H1 (cell line): ENCODE measurements around the gene KIDINS220. TPM values are rescaled to one million over a fixed set of nuclear protein-coding genes. Genes with fewer than 3 reads are reported as not detected.

Experiments
- CTCF ChIA-PET: fragments of 300-600 bp; sonication (Branson Sonifier 250); formaldehyde crosslinking; loops from one replicate; lab custom pipeline; 2021; ENCODE audit not compliant: partially characterized antibody; lab: Charles Lee
- POLR2A ChIA-PET: fragments of 300-600 bp; sonication (Branson Sonifier 250); formaldehyde crosslinking; loops from one replicate; lab custom pipeline; 2021; ENCODE audit warnings: inconsistent platforms; ENCODE audit not compliant: partially characterized antibody; lab: Charles Lee
- DNase-seq, 2 experiments: peaks; one replicate each; pipeline versions ENCODE4 v3.0.0 to v3.0.0-alpha.2; 2010 to 2022; ENCODE audit warnings: low spot score in 2 of 2, low read depth in 1 of 2, mixed read lengths in 1 of 2
- FAIRE-seq: peaks from 2 replicates; lab custom pipeline; 2011; peaks lifted over from hg19 to GRCh38; lab: Jason Lieb, UNC
- H2AFZ ChIP-seq: 2 replicates; pipeline ENCODE4 v1.8.1; 2012; ENCODE audit warnings: low read length, inconsistent platforms
- H2AK5ac ChIP-seq: 2 replicates; pipeline ENCODE4 v1.6.1; 2013; ENCODE audit warnings: low read depth, low read length
- H2BK120ac ChIP-seq: replicated peaks from 2 replicates; pipeline ENCODE3; 2013; ENCODE audit warnings: low read depth, low read length, inconsistent platforms
- H2BK12ac ChIP-seq: 2 replicates; pipeline ENCODE4 v1.6.1; 2013; ENCODE audit warnings: low read depth, low read length
- H2BK15ac ChIP-seq: 2 replicates; pipeline ENCODE4 v1.6.1; 2013; ENCODE audit warnings: low read length
- H2BK20ac ChIP-seq: 2 replicates; pipeline ENCODE4 v1.6.1; 2013; ENCODE audit warnings: low read length
- H2BK5ac ChIP-seq: 2 replicates; pipeline ENCODE4 v1.6.1; 2013; ENCODE audit warnings: low read depth, low read length
- H3K14ac ChIP-seq: 2 replicates; pipeline ENCODE4 v1.6.1; 2013; ENCODE audit warnings: inconsistent platforms; ENCODE audit not compliant: insufficient read length
- H3K18ac ChIP-seq: 2 replicates; pipeline ENCODE4 v1.6.1; 2013; ENCODE audit warnings: low read length; ENCODE audit errors: extremely low read depth
- H3K23ac ChIP-seq: 2 replicates; pipeline ENCODE4 v1.6.1; 2013; ENCODE audit warnings: inconsistent platforms; ENCODE audit not compliant: insufficient read length
- H3K23me2 ChIP-seq: 2 replicates; pipeline ENCODE4 v1.6.1; 2013; ENCODE audit warnings: low read depth, low read length
- H3K27ac ChIP-seq: 2 replicates; pipeline ENCODE4 v1.6.1; 2011; ENCODE audit warnings: low read depth, low read length, inconsistent platforms
- H3K27me3 ChIP-seq, 4 experiments: replicated peaks in 1 of 4; 1 replicate in 1 of 4; 2 replicates in 3 of 4; pipeline versions ENCODE4 v1.6.1 to v1.8.1; 2011 to 2013; ENCODE audit warnings: low read length in 3 of 4, mild to moderate bottlenecking in 3 of 4, inconsistent platforms in 2 of 4, mixed read lengths in 2 of 4, moderate library complexity in 1 of 4; ENCODE audit not compliant: control insufficient read depth in 3 of 4, insufficient read depth in 3 of 4; ENCODE audit errors: extremely low read depth in 1 of 4
- H3K36me3 ChIP-seq, 4 experiments: 2 replicates each; pipeline versions ENCODE4 v1.6.1 to v1.8.1; 2011 to 2013; ENCODE audit warnings: mild to moderate bottlenecking in 4 of 4, low read length in 3 of 4, moderate library complexity in 2 of 4, control low read depth in 1 of 4, inconsistent platforms in 1 of 4; ENCODE audit not compliant: insufficient read depth in 4 of 4, control insufficient read depth in 2 of 4
- H3K4ac ChIP-seq: replicated peaks from 2 replicates; pipeline ENCODE3; 2013; ENCODE audit warnings: low read length, low read depth, mixed read lengths, inconsistent platforms; ENCODE audit not compliant: insufficient read length
- H3K4me1 ChIP-seq, 4 experiments: replicated peaks in 1 of 4; 1 replicate in 1 of 4; 2 replicates in 3 of 4; pipeline versions ENCODE4 v1.6.1 to v1.8.1; 2011 to 2013; ENCODE audit warnings: low read length in 3 of 4, inconsistent platforms in 2 of 4, mixed read lengths in 1 of 4; ENCODE audit not compliant: insufficient read depth in 4 of 4, control insufficient read depth in 3 of 4
- H3K4me2 ChIP-seq, 2 experiments: 2 replicates each; pipeline versions ENCODE4 v1.6.1 to v1.8.1; 2011 to 2013; ENCODE audit warnings: low read depth in 2 of 2, low read length in 2 of 2, control low read depth in 1 of 2, inconsistent platforms in 1 of 2, mild to moderate bottlenecking in 1 of 2; ENCODE audit not compliant: insufficient read depth in 1 of 2
- H3K4me3 ChIP-seq, 4 experiments: fragments of 200-600, 300-600 bp in 1 of 4; sonication (generic), shearing (Covaris generic), sonication (Bioruptor Twin) in 1 of 4; 2 replicates each; pipeline versions ENCODE4 v1.5.1 to v1.8.1; 2011 to 2016; ENCODE audit warnings: low read length in 4 of 4, low read depth in 3 of 4, control low read depth in 2 of 4, inconsistent platforms in 2 of 4, mild to moderate bottlenecking in 2 of 4, mixed read lengths in 1 of 4, moderate library complexity in 1 of 4; ENCODE audit not compliant: insufficient read depth in 2 of 4; ENCODE audit errors: extremely low read depth in 1 of 4
- H3K56ac ChIP-seq: replicated peaks from 2 replicates; pipeline ENCODE3; 2013; ENCODE audit warnings: low read depth, mild to moderate bottlenecking, mixed read lengths, low read length, inconsistent platforms; ENCODE audit not compliant: insufficient read length
- H3K79me1 ChIP-seq: 2 replicates; pipeline ENCODE4 v1.6.1; 2013; ENCODE audit warnings: low read depth, low read length, control low read depth
- H3K79me2 ChIP-seq, 2 experiments: 2 replicates each; pipeline versions ENCODE4 v1.6.1 to v1.8.1; 2012 to 2013; ENCODE audit warnings: low read length in 2 of 2, mild to moderate bottlenecking in 2 of 2, inconsistent platforms in 1 of 2; ENCODE audit not compliant: insufficient read depth in 2 of 2, control insufficient read depth in 1 of 2
- H3K9ac ChIP-seq, 4 experiments: replicated peaks in 1 of 4; 1 replicate in 1 of 4; 2 replicates in 3 of 4; pipeline versions ENCODE4 v1.6.1 to v1.8.1; 2011 to 2013; ENCODE audit warnings: low read depth in 3 of 4, low read length in 3 of 4, control low read depth in 2 of 4, mild to moderate bottlenecking in 2 of 4, moderate library complexity in 2 of 4, inconsistent platforms in 1 of 4; ENCODE audit errors: extremely low read depth in 1 of 4
- H3K9me3 ChIP-seq, 2 experiments: 2 replicates each; pipeline versions ENCODE4 v1.6.1 to v1.8.1; 2012 to 2013; ENCODE audit warnings: mild to moderate bottlenecking in 2 of 2, moderate library complexity in 2 of 2, control low read depth in 1 of 2, inconsistent platforms in 1 of 2, low read depth in 1 of 2, low read length in 1 of 2, mixed read lengths in 1 of 2; ENCODE audit not compliant: insufficient read depth in 2 of 2
- H4K20me1 ChIP-seq, 2 experiments: replicated peaks in 1 of 2; 2 replicates each; pipeline versions ENCODE3 to v1.8.1; 2011 to 2013; ENCODE audit warnings: inconsistent platforms in 2 of 2, low read length in 2 of 2, mild to moderate bottlenecking in 1 of 2; ENCODE audit not compliant: insufficient read depth in 2 of 2, control insufficient read depth in 1 of 2
- H4K5ac ChIP-seq: 2 replicates; pipeline ENCODE4 v1.6.1; 2013; ENCODE audit warnings: low read length, low read depth, mixed read lengths, inconsistent platforms; ENCODE audit not compliant: insufficient read length
- H4K8ac ChIP-seq: 2 replicates; pipeline ENCODE4 v1.8.0; 2013; ENCODE audit warnings: mild to moderate bottlenecking, moderate library complexity, low read length, inconsistent platforms; ENCODE audit not compliant: insufficient read depth; ENCODE audit errors: extremely low read depth
- H4K91ac ChIP-seq: replicated peaks from 2 replicates; pipeline ENCODE3; 2013; ENCODE audit warnings: low read length, mixed read lengths, inconsistent platforms; ENCODE audit not compliant: insufficient read length
- EGR1 ChIP-seq: IDR thresholded peaks from 2 replicates; pipeline ENCODE4 v1.6.1; 2011; ENCODE audit warnings: low read depth, low read length, borderline replicate concordance
- POU5F1 ChIP-seq: IDR thresholded peaks from 2 replicates; pipeline ENCODE4 v1.6.1; 2011; ENCODE audit warnings: low read depth, mild to moderate bottlenecking, low read length, moderate library complexity
- WGBS, 2 experiments: shearing (Covaris generic) in 1 of 2; methylation state at CpG; one replicate each; pipeline versions ENCODE4 v1.1.6 to v1.1.7; 2013 to 2015; ENCODE audit warnings: low lambda C conversion rate in 2 of 2, mixed read lengths in 2 of 2, inconsistent platforms in 1 of 2, low coverage in 1 of 2, missing lambda C conversion rate in 1 of 2; ENCODE audit not compliant: insufficient replicate concordance in 2 of 2, insufficient coverage in 1 of 2, insufficient read length in 1 of 2; ENCODE audit errors: extremely low coverage in 1 of 2, missing lambda C conversion rate in 1 of 2; 5-methylcytosine and 5-hydroxymethylcytosine counted together
- polyA plus RNA-seq, 7 experiments: library from polyadenylated mRNA; depleted of rRNA in 3 of 7; stranded (reverse) in 5 of 7; unstranded in 2 of 7; fragments of >200 nt in 5 of 7; fragments of 200-250 nt in 2 of 7; gene quantifications; 1 replicate in 5 of 7; 2 replicates in 1 of 7; 4 replicates in 1 of 7; pipeline versions ENCODE4 v1.2.1 to v1.2.3, GENCODE V29; 2011 to 2013; ENCODE audit warnings: missing spikeins in 2 of 7, mixed read lengths in 2 of 7
- total RNA-seq: library from RNA; stranded (reverse); fragmentation: NEBNext Ultra II Directional; extraction: Animal tissue kit (Norgen Biotek cat#: 25700); gene quantifications from 2 replicates; pipeline ENCODE4 v1.2.1, GENCODE V29; 2021

The KIDINS220 gene
- total and polyA plus RNA-seq, 2 of the 8 experiments (the other 6 are each of a cell fraction or from before 2014, with no cell fraction given) = 21.2 to 27.1 TPM

DNA sequence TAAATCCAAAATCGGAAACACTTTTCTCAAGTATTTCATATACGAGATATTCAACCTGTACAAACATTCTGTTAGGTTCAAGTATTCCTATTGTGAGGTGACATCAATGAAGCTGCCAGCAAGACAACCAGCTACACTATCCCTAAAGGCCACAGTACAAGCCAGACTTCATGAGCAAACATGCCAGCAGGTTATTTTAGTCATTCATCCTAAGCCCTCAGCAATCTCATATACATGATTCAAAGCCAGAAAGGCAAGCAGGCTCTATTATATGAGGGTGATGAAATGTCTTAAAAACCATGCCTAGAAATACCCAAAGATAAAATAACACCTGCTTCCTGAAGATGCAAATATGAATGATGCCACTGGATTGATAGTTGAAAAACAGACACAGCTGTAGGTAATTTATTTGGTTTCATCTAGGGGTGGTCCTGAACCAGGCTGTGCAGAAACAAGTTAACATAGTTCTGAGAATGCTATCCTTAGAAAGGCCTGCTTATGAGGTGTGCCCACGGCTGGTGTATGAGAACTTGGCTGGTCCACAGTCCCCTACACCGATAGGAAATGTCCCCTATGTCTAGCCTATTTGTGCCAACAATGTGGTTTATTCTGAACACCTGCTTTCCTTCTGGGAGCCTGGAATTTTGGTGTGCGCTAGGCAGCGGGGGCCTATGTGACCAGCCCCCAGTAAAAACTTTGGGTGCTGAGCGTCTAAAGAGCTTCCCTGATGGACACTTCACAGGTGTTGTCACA, 48.2 kb upstream of the KIDINS220 start:
- no peak overlapping the region for H2AFZ ChIP-seq
- H3K27me3 ChIP-seq = no peaks in the 10 kb centered on the region
- no peaks in the 10 kb centered on the region for H3K79me1 ChIP-seq
- FAIRE-seq (no peak), DNase-seq (no peak)
- no peak overlapping the region for H2BK5ac ChIP-seq
- no peak overlapping the region for H3K4ac ChIP-seq
- H3K27ac ChIP-seq = no peak overlapping the region
- WGBS, 2 experiments = 90% methylated on average over 7 of the region's 7 CpGs; no CpG with 5 or more reads in 1 of the 2 experiments
- no peak overlapping the region for H4K5ac ChIP-seq
- peaks cover 0 to 2% (median 0%) of the 10 kb centered on the region in 4 experiments; a peak in 2 of 8 replicates for H3K36me3 ChIP-seq
- no peak overlapping the region for H3K4me2 ChIP-seq
- H3K18ac ChIP-seq = no peak overlapping the region
- POLR2A ChIA-PET = no interaction called here
- no peak overlapping the region for H3K23ac ChIP-seq
- no peaks in the 10 kb centered on the region for H3K9me3 ChIP-seq
- H3K56ac ChIP-seq = no peak overlapping the region
- no peak overlapping the region for H4K91ac ChIP-seq
- no peaks in the 10 kb centered on the region for H4K20me1 ChIP-seq
- no peak for TF ChIP-seq EGR1
- TF ChIP-seq POU5F1 = no peak
- no peak overlapping the region for H2AK5ac ChIP-seq
- no peak overlapping the region for H2BK15ac ChIP-seq
- H4K8ac ChIP-seq = no peak overlapping the region
- no peak overlapping the region for H2BK120ac ChIP-seq
- H3K14ac ChIP-seq = no peak overlapping the region
- no peak overlapping the region for H3K9ac ChIP-seq
- no peak overlapping the region for H2BK20ac ChIP-seq
- H3K79me2 ChIP-seq = no peaks in the 10 kb centered on the region
- no peaks in the 10 kb centered on the region for H3K23me2 ChIP-seq
- CTCF ChIA-PET = interaction anchor here (0.7 to 1.6 kb wide), 5 partner anchors 12 to 254 kb away, joined by 3 to 6 read pairs (median 3); no protein-coding TSS in a partner anchor
- no peak overlapping the region for H3K4me3 ChIP-seq
- H2BK12ac ChIP-seq = no peak overlapping the region
- H3K4me1 ChIP-seq = peaks cover 0 to 5% (median 3%) of the 10 kb centered on the region in 4 experiments; a peak in 5 of 7 replicates
